NCI-H2227 treated with DMSO at 0.1 percent for 48 hours (cell line): ENCODE results near the gene SORBS2.
"Not testable (repeated sequence)": the region's sequence is repeated elsewhere in the genome, so short reads cannot be mapped to it uniquely, and the experiment has no call there.

Experiments
- DNase-seq: peaks from one replicate; lab custom pipeline; 2025; lab: John Stamatoyannopoulos, UW

The SORBS2 gene

GRCh38 chr4:185713731-185714130, 98.3 kb downstream of the SORBS2 start:
- DNase-seq: no peak

- no peak for DNase-seq
Measured at GRCh38 chr4:185713272-185713671, 98.7 kb downstream of the SORBS2 start.

GRCh38 chr4:185712350-185713024, 99.5 kb downstream of the SORBS2 start:
- DNase-seq: no peak

GRCh38 chr4:185711726-185712125, 100.3 kb downstream of the SORBS2 start:
- DNase-seq: no peak

- no peak for DNase-seq
Measured at GRCh38 chr4:185710487-185710995, 101.5 kb downstream of the SORBS2 start.

GRCh38 chr4:185709802-185710486, 102.0 kb downstream of the SORBS2 start:
- DNase-seq: no peak

GRCh38 chr4:185708348-185708747, 103.6 kb downstream of the SORBS2 start:
- no peak for DNase-seq

- DNase-seq: not testable (repeated sequence)
Measured at GRCh38 chr4:185707622-185708021, 104.4 kb downstream of the SORBS2 start.

GRCh38 chr4:185702147-185702663, 109.8 kb downstream of the SORBS2 start:
- no peak for DNase-seq

GRCh38 chr4:185700630-185701029, 111.4 kb downstream of the SORBS2 start:
- DNase-seq: no peak

GRCh38 chr4:185700048-185700447, 111.9 kb downstream of the SORBS2 start:
- no peak for DNase-seq

GRCh38 chr4:185697488-185697887, 114.5 kb downstream of the SORBS2 start:
- no peak for DNase-seq

- DNase-seq: no peak
Measured at GRCh38 chr4:185695743-185696142, 116.3 kb downstream of the SORBS2 start.

GRCh38 chr4:185693548-185694215, 118.3 kb downstream of the SORBS2 start:
- no peak for DNase-seq

GRCh38 chr4:185689407-185689806, 122.6 kb downstream of the SORBS2 start:
- DNase-seq: no peak

GRCh38 chr4:185685804-185686203, 126.2 kb downstream of the SORBS2 start:
- no peak for DNase-seq

GRCh38 chr4:185683896-185684295, 128.1 kb downstream of the SORBS2 start:
- no peak for DNase-seq

GRCh38 chr4:185683222-185683621, 128.8 kb downstream of the SORBS2 start:
- DNase-seq: no peak

GRCh38 chr4:185682236-185682635, 129.8 kb downstream of the SORBS2 start:
- no peak for DNase-seq

- DNase-seq: no peak
Measured at GRCh38 chr4:185681604-185682003, 130.4 kb downstream of the SORBS2 start.

GRCh38 chr4:185680617-185681016, 131.4 kb downstream of the SORBS2 start:
- no peak for DNase-seq

- DNase-seq: no peak
Measured at GRCh38 chr4:185679523-185679922, 132.5 kb downstream of the SORBS2 start.
